Kidney (tissue), 14 donors: ENCODE data around the gene DUSP5. TPM values are rescaled to one million over a fixed set of nuclear protein-coding genes. Genes with fewer than 3 reads are reported as not detected.
A peak's percentile ranks its signal among the peaks of the same experiment; 100 is the strongest.

Experiments
- DNase-seq, 5 donors: peaks; one replicate each; pipeline ENCODE4 v3.0.0-alpha.2; 2013 to 2020
- FAIRE-seq: peaks from 2 replicates; lab custom pipeline; 2012; peaks lifted over from hg19 to GRCh38; lab: Jason Lieb, UNC
- H3K27ac ChIP-seq, 2 donors: one replicate each; pipeline ENCODE4 v1.7.0; 2013; ENCODE audit warnings: low read depth in 2 of 2, low read length in 2 of 2, inconsistent platforms in 1 of 2
- H3K27me3 ChIP-seq: one replicate; pipeline ENCODE4 v1.7.1; 2013; ENCODE audit warnings: low read length, inconsistent platforms; ENCODE audit not compliant: control insufficient read depth, insufficient read depth
- H3K36me3 ChIP-seq, 3 donors: one replicate each; pipeline versions ENCODE4 v1.7.0 to v1.7.1; 2013; ENCODE audit warnings: low read length in 3 of 3, control low read depth in 1 of 3, inconsistent platforms in 1 of 3; ENCODE audit not compliant: insufficient read depth in 3 of 3, control insufficient read depth in 2 of 3
- H3K4me1 ChIP-seq, 3 donors: one replicate each; pipeline versions ENCODE4 v1.7.0 to v1.7.1; 2013; ENCODE audit warnings: low read length in 3 of 3, inconsistent platforms in 1 of 3, low read depth in 1 of 3; ENCODE audit not compliant: control insufficient read depth in 2 of 3, insufficient read depth in 2 of 3
- H3K4me3 ChIP-seq, 3 donors: one replicate each; pipeline versions ENCODE4 v1.7.0 to v1.8.1; 2013; ENCODE audit warnings: low read length in 3 of 3, control low read depth in 1 of 3, inconsistent platforms in 1 of 3
- H3K9ac ChIP-seq, 3 donors: one replicate each; pipeline versions ENCODE4 v1.7.0 to v1.7.1; 2013; ENCODE audit warnings: low read length in 3 of 3, control low read depth in 1 of 3, inconsistent platforms in 1 of 3
- H3K9me3 ChIP-seq, 3 donors: one replicate each; pipeline versions ENCODE4 v1.7.0 to v1.7.1; 2013; ENCODE audit warnings: low read length in 3 of 3, control low read depth in 1 of 3, inconsistent platforms in 1 of 3; ENCODE audit not compliant: control insufficient read depth in 2 of 3, insufficient read depth in 1 of 3
- CTCF ChIP-seq: IDR thresholded peaks from 3 replicates; pipeline ENCODE4 v1.5.1; 2012; ENCODE audit warnings: mild to moderate bottlenecking, moderate library complexity, borderline replicate concordance; ENCODE audit not compliant: insufficient read depth; ENCODE audit errors: extremely low read depth
- intact Hi-C: fragments of 100-400 bp; cut with DNase I; formaldehyde crosslinking; loops from one replicate; pipeline ENCODE4 v1.11.1; 2022
- polyA plus RNA-seq: library from polyadenylated mRNA; stranded (reverse); fragments of 350-450 nt; fragmentation: Illumina TruSeq; extraction: RNeasy Lipid Tissue Mini Kit (QIAGEN cat#74804); gene quantifications from one replicate; pipeline ENCODE4 v1.2.3, GENCODE V29; 2014; ENCODE audit warnings: low read depth, low replicate concordance; ENCODE audit not compliant: insufficient read depth
- total RNA-seq: library from RNA; stranded (reverse); fragmentation: NEBNext Ultra II Directional; extraction: Animal tissue kit (Norgen Biotek cat#: 25700); gene quantifications from one replicate; pipeline ENCODE4 v1.2.1, GENCODE V29; 2021
- donor health status: control.
- donor health status: control.
- donor health status: control.
- donor health status: control.
- donor health status: control.
- donor health status: DM: yes; HTN: yes; CAD: no.
- donor health status: Normal renal cell carcinoma (clear cell type).

DUSP5 gene
- total and polyA plus RNA-seq, 2 donors from 2014 or later: 9.0 to 23.7 TPM

- FAIRE-seq: no peak
- Histone ChIP-seq H3K4me3 (no peak overlapping the region), H3K4me1 (no peaks in the 10 kb centered on the region), H3K9ac (no peak overlapping the region), H3K27ac (no peak overlapping the region), H3K9me3 (no peaks in the 10 kb centered on the region), H3K27me3 (no peaks in the 10 kb centered on the region), H3K36me3 (no peaks in the 10 kb centered on the region)
- TF ChIP-seq CTCF: no peak
- intact Hi-C loops: no loop called here
- DNase-seq: peak in 3 of 5 donors; percentile 25 to 68 (median 53)
Measured at GRCh38 chr10:110487411-110488331, 10.0 kb upstream of the DUSP5 start.

- no peak for FAIRE-seq
Measured at GRCh38 chr10:110488332-110488681, 9.4 kb upstream of the DUSP5 start.

GRCh38 chr10:110488940-110489339 lies 8.8 kb upstream of the DUSP5 start:
- intact Hi-C loops: no loop called here
- Histone ChIP-seq H3K9ac (no peak overlapping the region), H3K27ac (no peak overlapping the region), H3K27me3 (no peaks in the 10 kb centered on the region), H3K4me1 (no peaks in the 10 kb centered on the region), H3K4me3 (no peak overlapping the region), H3K9me3 (no peaks in the 10 kb centered on the region), H3K36me3 (no peaks in the 10 kb centered on the region)
- FAIRE-seq: no peak
- TF ChIP-seq CTCF: no peak
- DNase-seq: no peak

More at GRCh38 chr10:110488332-110488681, 9.4 kb upstream of the DUSP5 start:
- H3K4me3 ChIP-seq: no peak overlapping the region
- no peak for DNase-seq
- H3K36me3 ChIP-seq: no peaks in the 10 kb centered on the region
- no peaks in the 10 kb centered on the region for H3K27me3 ChIP-seq
- no peak for TF ChIP-seq CTCF
- no peak overlapping the region for H3K9ac ChIP-seq
- H3K9me3 ChIP-seq: no peaks in the 10 kb centered on the region
- intact Hi-C loops: no loop called here
- H3K4me1 ChIP-seq: no peaks in the 10 kb centered on the region
- no peak overlapping the region for H3K27ac ChIP-seq
